ENCODE results near the gene TNS1. TPM values are rescaled to one million over a fixed set of nuclear protein-coding genes. Genes with fewer than 3 reads are reported as not detected.
A peak's percentile ranks its signal among the peaks of the same experiment; 100 is the strongest.

Gene TNS1
- total RNA-seq, 3 donors from 2014 or later (not counting 1 experiment from before 2014, with no cell fraction given): 1.1 to 3.0 (median 2.1) TPM

GRCh38 chr2:217759991-217760390 is 242.8 kb downstream of the TNS1 start:
- H3K4me1 ChIP-seq (ENCODE audit: control insufficient read depth, insufficient read depth, low read length): peaks cover 12% of the 10 kb centered on the region
- Mint-ChIP-seq H3K27me3 (ENCODE audit: low read depth in 2 of 2) (peaks cover 12 to 13% of the 10 kb centered on the region in 2 donors), H3K9me3 (peaks cover 0 to 7% of the 10 kb centered on the region in 2 donors), H3K36me3 (peaks cover 14% of the 10 kb centered on the region), H3K4me3 (no peak overlapping the region), H3K27ac (no peak overlapping the region), H3K4me1 (peaks cover 0 to 12% of the 10 kb centered on the region in 2 donors)
- no peak overlapping the region for H3K27ac ChIP-seq (ENCODE audit: low read length)
- H3K4me3 ChIP-seq (ENCODE audit: low read length): no peak overlapping the region
- intact Hi-C loops (cut with micrococcal nuclease): no loop called here
- peaks cover 5% of the 10 kb centered on the region for H3K9me3 ChIP-seq (ENCODE audit: control insufficient read depth, insufficient read depth, low read length)
- no peak for DNase-seq
- 87% methylated on average over 2 of the region's 2 CpGs for WGBS (ENCODE audit: insufficient coverage)
- H3K27me3 ChIP-seq (ENCODE audit: control insufficient read depth, insufficient read depth, low read length): no peaks in the 10 kb centered on the region
- ATAC-seq: no peak
- no peaks in the 10 kb centered on the region for H3K36me3 ChIP-seq (ENCODE audit: control insufficient read depth, insufficient read depth, low read length)
- no peak for TF ChIP-seq CTCF (IDR thresholded peaks at IDR 0.05)

GRCh38 chr2:217757108-217757463 is 245.7 kb downstream of the TNS1 start:
- intact Hi-C loops (cut with micrococcal nuclease): no loop called here
- TF ChIP-seq CTCF (IDR thresholded peaks at IDR 0.05): no peak
- H3K27me3 ChIP-seq (ENCODE audit: control insufficient read depth, insufficient read depth, low read length): no peaks in the 10 kb centered on the region
- no peak overlapping the region for H3K27ac ChIP-seq (ENCODE audit: low read length)
- H3K4me1 ChIP-seq (ENCODE audit: control insufficient read depth, insufficient read depth, low read length): peaks cover 12% of the 10 kb centered on the region
- H3K4me3 Mint-ChIP-seq: no peak overlapping the region
- peaks cover 0 to 7% of the 10 kb centered on the region in 2 donors for H3K9me3 Mint-ChIP-seq
- no peaks in the 10 kb centered on the region for H3K36me3 ChIP-seq (ENCODE audit: control insufficient read depth, insufficient read depth, low read length)
- H3K4me3 ChIP-seq (ENCODE audit: low read length): no peak overlapping the region
- peaks cover 0 to 15% of the 10 kb centered on the region in 2 donors for H3K4me1 Mint-ChIP-seq
- H3K36me3 Mint-ChIP-seq: peaks cover 8% of the 10 kb centered on the region
- H3K27me3 Mint-ChIP-seq (ENCODE audit: low read depth in 2 of 2): peaks cover 0 to 13% of the 10 kb centered on the region in 2 donors
- H3K9me3 ChIP-seq (ENCODE audit: control insufficient read depth, insufficient read depth, low read length): peaks cover 2% of the 10 kb centered on the region
- no peak overlapping the region for H3K27ac Mint-ChIP-seq
- no peak for DNase-seq
- WGBS (ENCODE audit: insufficient coverage): 55% methylated on average over 1 of the region's 2 CpGs
- ATAC-seq: no peak

- Histone ChIP-seq H3K9me3 (ENCODE audit: control insufficient read depth, insufficient read depth, low read length) (no peaks in the 10 kb centered on the region), H3K27ac (ENCODE audit: low read length) (no peak overlapping the region), H3K4me3 (ENCODE audit: low read length) (no peak overlapping the region), H3K27me3 (ENCODE audit: control insufficient read depth, insufficient read depth, low read length) (no peaks in the 10 kb centered on the region), H3K36me3 (ENCODE audit: control insufficient read depth, insufficient read depth, low read length) (no peaks in the 10 kb centered on the region), H3K4me1 (ENCODE audit: control insufficient read depth, insufficient read depth, low read length) (peaks cover 12% of the 10 kb centered on the region)
- H3K27ac Mint-ChIP-seq: no peak overlapping the region
- peak; percentile 62 to 79 for DNase-seq
- intact Hi-C loops (cut with micrococcal nuclease): no loop called here
- 18% methylated on average over 34 of the region's 34 CpGs for WGBS (ENCODE audit: insufficient coverage)
- H3K36me3 Mint-ChIP-seq: peaks cover 5% of the 10 kb centered on the region
- peaks cover 0 to 19% of the 10 kb centered on the region in 2 donors for H3K4me1 Mint-ChIP-seq
- H3K9me3 Mint-ChIP-seq: peaks cover 0 to 5% of the 10 kb centered on the region in 2 donors
- peaks cover 0 to 18% of the 10 kb centered on the region in 2 donors for H3K27me3 Mint-ChIP-seq (ENCODE audit: low read depth in 2 of 2)
- H3K4me3 Mint-ChIP-seq: no peak overlapping the region
- TF ChIP-seq CTCF (IDR thresholded peaks at IDR 0.05): peak; percentile 82
- peak; percentile 75 to 94 (median 75) for ATAC-seq
Observed at GRCh38 chr2:217756375-217757107, 246.3 kb downstream of the TNS1 start.
